Dermis blood vessel endothelial cell (primary cell): ENCODE data around the gene ABTB2. TPM values are rescaled to one million over a fixed set of nuclear protein-coding genes. Genes with fewer than 3 reads are reported as not detected.

Experiments
- DNase-seq: peaks from one replicate; pipeline ENCODE4 v3.0.0; 2010
- total RNA-seq: library from RNA; depleted of rRNA; stranded (reverse); fragments of >200 nt; gene quantifications from 2 replicates; pipeline ENCODE4 v1.2.3, GENCODE V29; 2014

Gene ABTB2
- total RNA-seq, 1 donor from 2014 or later, result 0.34 TPM

DNA sequence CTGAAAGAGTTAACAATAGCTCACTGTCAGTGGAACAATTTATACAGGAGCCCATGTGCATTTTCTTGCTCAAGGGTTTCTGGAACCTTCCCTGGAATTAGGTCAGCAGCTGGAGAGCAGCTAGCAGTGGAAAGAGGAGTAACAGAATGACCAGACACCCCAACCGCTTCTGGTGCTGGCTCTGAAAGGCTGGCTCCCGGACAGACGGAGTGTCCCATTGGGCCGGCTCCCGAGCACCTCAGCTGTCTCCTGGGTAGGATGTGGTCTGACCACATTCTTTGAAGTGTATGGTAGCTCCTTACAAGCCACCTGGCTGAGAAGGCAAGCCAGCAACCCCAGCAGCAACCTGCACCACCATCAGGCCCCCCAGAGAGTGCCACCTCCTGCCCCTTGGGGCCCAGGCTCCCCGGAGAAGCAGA is 44.7 kb downstream of the ABTB2 start:
- DNase-seq, result no peak

DNA sequence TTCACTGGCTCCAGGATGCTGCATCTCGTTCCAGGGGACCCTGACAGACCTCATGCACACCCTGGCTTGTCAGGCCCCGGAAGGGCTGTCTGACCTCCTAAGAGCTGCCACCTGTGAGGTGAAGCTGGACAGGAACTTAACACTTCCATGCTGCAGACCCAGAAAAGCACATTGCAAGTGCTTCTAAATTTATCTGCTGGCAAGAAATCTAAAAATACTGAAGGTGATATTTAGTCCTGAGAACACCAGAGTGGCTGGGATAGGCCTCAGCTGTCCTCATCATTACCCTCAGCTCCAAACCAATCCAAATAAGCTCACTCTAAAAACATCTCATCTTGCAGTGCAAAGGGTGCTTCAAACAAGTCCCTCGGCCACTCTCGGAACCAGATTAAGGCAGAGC is 46.7 kb downstream of the ABTB2 start:
- DNase-seq, result no peak

- no peak for DNase-seq
These were observed 47.8 kb downstream of the ABTB2 start for GRCh38 chr11:34309965-34310364.

DNA sequence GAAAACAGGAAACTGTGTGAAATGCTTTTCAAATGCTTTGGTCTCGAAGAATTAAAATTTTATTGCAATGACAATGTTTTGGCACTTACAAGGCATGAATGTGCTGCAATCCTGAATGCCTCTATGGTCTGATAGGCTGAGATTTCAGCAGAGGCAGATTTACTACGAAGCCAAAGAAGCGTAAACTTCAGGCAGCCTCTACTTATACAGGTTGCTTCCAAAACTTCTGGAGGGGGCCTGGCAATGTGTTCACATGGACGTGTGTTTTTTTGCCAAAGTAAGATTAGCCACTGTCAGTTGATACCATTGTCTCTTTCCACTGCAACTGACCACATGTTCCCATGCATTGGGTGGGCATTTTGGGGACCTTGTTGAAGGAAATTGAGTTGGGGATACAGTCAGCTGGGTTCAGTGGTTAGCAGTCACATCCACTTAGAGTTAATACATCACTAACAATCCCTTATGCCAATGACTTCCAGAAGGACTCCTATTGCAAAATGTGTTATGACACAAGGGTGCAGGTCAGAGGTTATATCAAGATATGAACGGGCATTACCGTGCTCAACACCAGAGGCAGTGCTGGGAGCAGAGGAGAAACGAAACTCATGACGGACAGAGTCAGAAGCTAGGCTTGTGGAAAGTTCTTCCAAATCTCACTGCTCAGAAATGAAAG is 48.8 kb downstream of the ABTB2 start:
- no peak for DNase-seq

DNA sequence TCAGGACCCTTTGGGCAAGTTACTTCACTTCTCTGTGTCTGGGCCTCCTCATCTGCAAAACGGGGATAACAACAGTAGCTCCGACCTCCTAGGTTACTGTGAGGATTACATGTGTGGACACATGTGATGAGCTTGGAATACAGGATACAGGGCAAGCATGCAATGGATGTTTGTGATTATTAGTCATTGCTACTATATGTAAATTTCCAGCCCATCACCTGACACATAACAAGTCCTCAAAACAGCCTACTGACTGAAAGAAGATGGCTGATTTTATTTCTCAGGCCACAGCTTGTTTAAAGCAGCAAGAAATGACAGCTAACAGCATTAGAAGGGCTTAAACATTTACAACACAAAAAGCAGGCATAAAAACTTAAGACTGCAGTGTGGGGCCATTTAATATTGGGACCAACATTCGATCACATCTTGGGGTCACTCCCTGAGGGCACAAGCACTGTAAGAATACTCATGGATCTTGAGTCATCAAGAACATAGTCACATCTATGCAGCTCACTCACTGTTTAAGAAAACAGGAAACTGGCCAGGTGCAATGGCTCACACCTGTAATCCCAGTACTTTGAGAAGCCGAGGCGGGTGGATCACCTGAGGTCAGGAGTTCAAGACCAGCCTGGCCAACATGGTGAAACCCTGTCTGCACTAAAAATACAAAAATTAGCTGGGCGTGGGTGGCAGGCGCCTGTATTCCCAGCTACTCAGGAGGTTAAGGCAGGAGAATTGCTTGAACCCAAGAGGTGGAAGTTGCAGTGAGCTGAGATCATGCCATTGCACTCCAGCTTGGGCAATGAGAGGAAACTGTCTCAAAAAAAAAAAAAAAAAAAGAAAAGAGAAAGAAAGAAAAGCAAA is 49.5 kb downstream of the ABTB2 start:
- no peak for DNase-seq

- DNase-seq, result no peak
These were observed 52.0 kb downstream of the ABTB2 start for GRCh38 chr11:34305780-34306179.

- no peak for DNase-seq
These were observed 52.6 kb downstream of the ABTB2 start for GRCh38 chr11:34305193-34305592.

GRCh38 chr11:34303028-34303570 is 54.7 kb downstream of the ABTB2 start:
- no peak for DNase-seq

GRCh38 chr11:34302046-34302921 is 55.5 kb downstream of the ABTB2 start:
- no peak for DNase-seq

DNA sequence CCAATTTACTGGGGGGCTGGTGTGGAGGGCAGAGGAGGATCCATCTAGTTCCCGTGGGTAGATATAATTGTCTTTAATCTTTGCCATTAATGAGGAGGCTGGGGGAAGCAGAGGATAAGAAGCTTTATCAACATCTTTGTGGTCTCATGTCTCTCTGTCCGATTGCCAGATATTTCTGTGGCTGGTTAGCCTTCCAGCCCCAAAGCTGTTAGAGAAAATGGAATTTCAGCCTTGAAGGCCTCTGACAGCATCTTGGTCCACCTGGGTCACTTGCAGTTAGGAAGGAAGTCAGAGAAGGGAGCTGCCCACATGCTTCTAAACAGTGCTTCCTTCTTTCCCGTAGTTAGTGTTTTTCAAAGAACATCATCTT is 56.9 kb downstream of the ABTB2 start:
- DNase-seq, result no peak

GRCh38 chr11:34300026-34300925 is 57.5 kb downstream of the ABTB2 start:
- DNase-seq, result no peak

DNA sequence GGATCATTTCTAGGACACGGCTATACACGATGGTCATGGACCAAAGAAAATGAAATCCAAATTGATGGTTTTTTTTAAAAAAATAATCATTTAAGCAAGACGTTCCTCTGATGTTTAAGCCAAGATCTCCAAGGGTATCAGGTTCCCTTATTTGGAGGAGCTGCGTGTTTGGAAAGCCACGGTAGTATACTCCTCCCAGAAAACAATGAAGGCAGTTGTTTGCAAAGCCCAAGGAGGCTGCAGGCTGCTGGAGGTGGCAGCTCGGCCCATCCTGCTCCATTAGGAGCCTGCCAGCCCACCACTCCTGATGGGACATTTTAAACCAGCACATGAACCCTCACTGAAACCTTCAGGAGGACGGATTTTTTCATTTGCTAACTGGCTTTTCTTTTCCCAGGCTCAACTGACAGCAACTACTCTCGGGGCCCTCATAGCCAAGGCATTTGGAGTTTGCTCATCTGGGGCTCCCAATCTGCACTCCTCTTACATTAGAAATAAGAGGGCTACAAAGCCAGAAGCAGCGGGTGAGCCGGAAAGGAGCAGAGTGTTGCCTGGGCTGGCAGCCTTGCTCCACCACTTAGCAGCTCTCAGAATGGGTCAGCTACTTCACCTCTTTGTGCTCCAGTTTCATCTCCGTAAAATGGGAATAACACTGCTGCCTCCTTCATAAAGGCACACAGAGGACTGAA is 58.4 kb downstream of the ABTB2 start:
- DNase-seq, result no peak

DNA sequence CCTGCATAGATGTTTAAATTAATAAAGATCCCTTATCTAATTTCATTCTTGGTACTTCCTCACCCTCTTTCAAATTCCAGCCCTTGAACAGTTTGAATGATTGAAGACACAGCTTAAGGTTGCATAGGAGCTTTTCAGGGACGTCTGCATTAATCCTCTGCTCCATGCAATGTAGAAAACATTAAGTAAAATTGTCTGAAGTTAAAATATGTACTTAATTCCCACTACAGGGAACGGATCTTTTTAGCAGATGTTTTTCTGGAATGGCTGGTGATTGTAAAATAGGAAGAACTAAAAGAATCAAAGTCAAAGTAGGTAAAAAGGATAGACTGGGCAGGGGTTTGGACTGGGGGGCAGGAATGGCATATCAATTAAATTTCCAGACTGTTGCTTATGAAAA is 58.9 kb downstream of the ABTB2 start:
- no peak for DNase-seq

DNA sequence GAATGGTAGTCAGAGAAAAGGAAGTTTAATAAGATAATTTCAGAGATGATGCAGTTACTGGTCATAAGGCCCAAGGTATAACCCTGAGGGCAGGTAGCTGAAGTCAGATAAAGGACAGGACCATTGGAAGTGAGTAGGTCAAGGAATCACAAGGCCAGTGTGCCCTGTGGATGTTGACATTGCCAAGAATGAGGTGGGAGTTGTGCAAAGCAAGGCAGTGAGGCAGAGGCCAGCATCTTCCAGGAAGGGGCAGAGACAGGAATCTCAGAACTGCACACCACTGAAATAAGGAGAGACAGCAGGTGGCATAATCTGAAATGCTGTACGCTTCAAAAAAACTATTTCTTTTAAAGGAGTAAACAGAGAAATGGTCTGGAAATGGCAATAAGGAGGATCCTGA is 61.4 kb downstream of the ABTB2 start:
- no peak for DNase-seq

- DNase-seq, result no peak
These were observed 65.3 kb downstream of the ABTB2 start for GRCh38 chr11:34292546-34292945.

DNA sequence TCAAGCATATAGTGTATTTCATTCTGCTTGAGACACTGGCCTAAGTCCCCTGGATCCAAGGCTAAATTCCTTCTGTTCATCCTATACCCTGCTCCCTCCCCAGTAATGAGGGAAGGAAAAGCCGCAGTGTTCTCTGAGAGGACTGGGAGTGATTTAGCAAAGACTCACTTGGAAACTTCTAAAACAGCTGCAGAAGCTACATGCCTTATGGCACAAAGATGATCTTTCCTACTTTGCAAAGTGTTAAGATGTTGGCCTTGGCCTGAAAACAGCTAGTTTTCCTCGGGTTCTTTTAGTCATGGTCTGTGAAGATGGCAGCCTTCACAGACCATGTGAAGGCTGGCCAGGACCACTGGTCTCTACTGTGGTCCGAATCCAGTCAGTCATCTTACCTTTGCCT is 65.7 kb downstream of the ABTB2 start:
- no peak for DNase-seq

GRCh38 chr11:34290926-34291325 is 66.9 kb downstream of the ABTB2 start:
- no peak for DNase-seq

GRCh38 chr11:34288492-34288891 is 69.3 kb downstream of the ABTB2 start:
- no peak for DNase-seq

- DNase-seq, result no peak
These were observed 72.9 kb downstream of the ABTB2 start for GRCh38 chr11:34284811-34285481.

GRCh38 chr11:34284156-34284555 is 73.7 kb downstream of the ABTB2 start:
- no peak for DNase-seq
